Measurements from ENCODE around the gene NEAT1. TPM values are rescaled to one million over a fixed set of nuclear protein-coding genes. Genes with fewer than 3 reads are reported as not detected.

Gene NEAT1
- total RNA-seq, 1 donor from 2014 or later, result 422 TPM

- no peak for DNase-seq (ENCODE audit: low spot score)
- Mint-ChIP-seq H3K36me3 (ENCODE audit: low read depth) (peaks cover 72% of the 10 kb centered on the region), H3K4me3 (ENCODE audit: low read depth) (no peak overlapping the region), H3K27me3 (ENCODE audit: low read depth) (no peaks in the 10 kb centered on the region), H3K27ac (peak overlapping the region; percentile 76), H3K4me1 (ENCODE audit: low read depth) (peaks cover 82% of the 10 kb centered on the region), H3K9me3 (no peaks in the 10 kb centered on the region)
- intact Hi-C loops (cut with micrococcal nuclease), result loop anchor here (2.0 kb wide), 1 partner anchor 65 kb away; no protein-coding TSS in a partner anchor
Measured at GRCh38 chr11:65432100-65432650, 9.6 kb downstream of the NEAT1 start.

- intact Hi-C loops (cut with micrococcal nuclease), result loop anchor here (1.0 to 2.0 kb wide), 2 partner anchors 17 to 66 kb away; no protein-coding TSS in a partner anchor
- no peak for DNase-seq (ENCODE audit: low spot score)
- H3K27ac Mint-ChIP-seq, result peak overlapping the region; percentile 57
- H3K36me3 Mint-ChIP-seq (ENCODE audit: low read depth), result peaks cover 72% of the 10 kb centered on the region
- H3K4me1 Mint-ChIP-seq (ENCODE audit: low read depth), result peaks cover 80% of the 10 kb centered on the region
- H3K9me3 Mint-ChIP-seq, result no peaks in the 10 kb centered on the region
- no peak overlapping the region for H3K4me3 Mint-ChIP-seq (ENCODE audit: low read depth)
- no peaks in the 10 kb centered on the region for H3K27me3 Mint-ChIP-seq (ENCODE audit: low read depth)
Measured at GRCh38 chr11:65432686-65433582, 10.3 kb downstream of the NEAT1 start.

GRCh38 chr11:65433657-65434056 is 11.1 kb downstream of the NEAT1 start:
- intact Hi-C loops (cut with micrococcal nuclease), result loop anchor here (1.0 to 2.0 kb wide), 2 partner anchors 17 to 67 kb away; no protein-coding TSS in a partner anchor
- H3K4me1 Mint-ChIP-seq (ENCODE audit: low read depth), result peaks cover 77% of the 10 kb centered on the region
- no peak overlapping the region for H3K4me3 Mint-ChIP-seq (ENCODE audit: low read depth)
- H3K27me3 Mint-ChIP-seq (ENCODE audit: low read depth), result no peaks in the 10 kb centered on the region
- peaks cover 73% of the 10 kb centered on the region for H3K36me3 Mint-ChIP-seq (ENCODE audit: low read depth)
- no peak overlapping the region for H3K27ac Mint-ChIP-seq
- no peak for DNase-seq (ENCODE audit: low spot score)
- H3K9me3 Mint-ChIP-seq, result no peaks in the 10 kb centered on the region

GRCh38 chr11:65434057-65434666 is 11.6 kb downstream of the NEAT1 start:
- peaks cover 79% of the 10 kb centered on the region for H3K4me1 Mint-ChIP-seq (ENCODE audit: low read depth)
- intact Hi-C loops (cut with micrococcal nuclease), result no loop called here
- no peaks in the 10 kb centered on the region for H3K27me3 Mint-ChIP-seq (ENCODE audit: low read depth)
- no peak for DNase-seq (ENCODE audit: low spot score)
- H3K4me3 Mint-ChIP-seq (ENCODE audit: low read depth), result no peak overlapping the region
- H3K36me3 Mint-ChIP-seq (ENCODE audit: low read depth), result peaks cover 76% of the 10 kb centered on the region
- H3K27ac Mint-ChIP-seq, result peak overlapping the region; percentile 52
- H3K9me3 Mint-ChIP-seq, result no peaks in the 10 kb centered on the region

GRCh38 chr11:65434667-65435410 is 12.2 kb downstream of the NEAT1 start:
- Mint-ChIP-seq H3K27ac (peak overlapping the region; percentile 52), H3K4me3 (ENCODE audit: low read depth) (no peak overlapping the region), H3K36me3 (ENCODE audit: low read depth) (peaks cover 78% of the 10 kb centered on the region)

GRCh38 chr11:65435411-65435931 is 12.9 kb downstream of the NEAT1 start:
- no peak overlapping the region for H3K4me3 Mint-ChIP-seq (ENCODE audit: low read depth)
- peaks cover 77% of the 10 kb centered on the region for H3K4me1 Mint-ChIP-seq (ENCODE audit: low read depth)
- DNase-seq (ENCODE audit: low spot score), result no peak
- peaks cover 79% of the 10 kb centered on the region for H3K36me3 Mint-ChIP-seq (ENCODE audit: low read depth)
- H3K9me3 Mint-ChIP-seq, result no peaks in the 10 kb centered on the region
- H3K27ac Mint-ChIP-seq, result peak overlapping the region; percentile 36
- no peaks in the 10 kb centered on the region for H3K27me3 Mint-ChIP-seq (ENCODE audit: low read depth)
- intact Hi-C loops (cut with micrococcal nuclease), result no loop called here

More at GRCh38 chr11:65434667-65435410, 12.2 kb downstream of the NEAT1 start:
- DNase-seq (ENCODE audit: low spot score), result no peak
- no peaks in the 10 kb centered on the region for H3K27me3 Mint-ChIP-seq (ENCODE audit: low read depth)
- no peaks in the 10 kb centered on the region for H3K9me3 Mint-ChIP-seq
- intact Hi-C loops (cut with micrococcal nuclease), result no loop called here
- peaks cover 79% of the 10 kb centered on the region for H3K4me1 Mint-ChIP-seq (ENCODE audit: low read depth)

- H3K27me3 Mint-ChIP-seq (ENCODE audit: low read depth), result no peaks in the 10 kb centered on the region
- no peaks in the 10 kb centered on the region for H3K9me3 Mint-ChIP-seq
- no peak overlapping the region for H3K4me3 Mint-ChIP-seq (ENCODE audit: low read depth)
- intact Hi-C loops (cut with micrococcal nuclease), result no loop called here
- H3K4me1 Mint-ChIP-seq (ENCODE audit: low read depth), result peaks cover 75% of the 10 kb centered on the region
- H3K36me3 Mint-ChIP-seq (ENCODE audit: low read depth), result peaks cover 82% of the 10 kb centered on the region
- no peak overlapping the region for H3K27ac Mint-ChIP-seq
- DNase-seq (ENCODE audit: low spot score), result no peak
Measured at GRCh38 chr11:65435981-65436411, 13.4 kb downstream of the NEAT1 start.

GRCh38 chr11:65436412-65437032 is 13.9 kb downstream of the NEAT1 start:
- intact Hi-C loops (cut with micrococcal nuclease), result no loop called here
- Mint-ChIP-seq H3K9me3 (no peaks in the 10 kb centered on the region), H3K4me1 (ENCODE audit: low read depth) (peaks cover 74% of the 10 kb centered on the region), H3K36me3 (ENCODE audit: low read depth) (peaks cover 83% of the 10 kb centered on the region), H3K27me3 (ENCODE audit: low read depth) (no peaks in the 10 kb centered on the region), H3K27ac (peak overlapping the region; percentile 13), H3K4me3 (ENCODE audit: low read depth) (no peak overlapping the region)
- no peak for DNase-seq (ENCODE audit: low spot score)

- no peaks in the 10 kb centered on the region for H3K9me3 Mint-ChIP-seq
- no peak overlapping the region for H3K27ac Mint-ChIP-seq
- no peak overlapping the region for H3K4me3 Mint-ChIP-seq (ENCODE audit: low read depth)
- peaks cover 82% of the 10 kb centered on the region for H3K36me3 Mint-ChIP-seq (ENCODE audit: low read depth)
- DNase-seq (ENCODE audit: low spot score), result no peak
- H3K27me3 Mint-ChIP-seq (ENCODE audit: low read depth), result no peaks in the 10 kb centered on the region
- H3K4me1 Mint-ChIP-seq (ENCODE audit: low read depth), result peaks cover 69% of the 10 kb centered on the region
- intact Hi-C loops (cut with micrococcal nuclease), result no loop called here
Measured at GRCh38 chr11:65437436-65438227, 15.0 kb downstream of the NEAT1 start.

- Mint-ChIP-seq H3K4me1 (ENCODE audit: low read depth) (peaks cover 67% of the 10 kb centered on the region), H3K27ac (peak overlapping the region; percentile 3), H3K36me3 (ENCODE audit: low read depth) (peaks cover 81% of the 10 kb centered on the region), H3K9me3 (no peaks in the 10 kb centered on the region), H3K4me3 (ENCODE audit: low read depth) (no peak overlapping the region), H3K27me3 (ENCODE audit: low read depth) (no peaks in the 10 kb centered on the region)
- intact Hi-C loops (cut with micrococcal nuclease), result no loop called here
- no peak for DNase-seq (ENCODE audit: low spot score)
Measured at GRCh38 chr11:65438257-65439151, 15.9 kb downstream of the NEAT1 start.

Measured in activated T-helper 2 cell treated with anti-CD3 and anti-CD28 coated beads, Interferon-gamma antibody, Interleukin-2, Interleukin-4, amounts not matched to agents 10 μg/mL and 5 μg/mL and 100 μg/mL, durations not matched to agents 14 hours and 24 hours and 36 hours (primary cell).